Peyer's patch (tissue), 4 donors: Measurements from ENCODE around the gene LEUTX.

Experiments used
- CTCF ChIP-seq, 6 experiments: fragments of 450-650 bp in 4 of 6; fragments of 200-600 bp in 2 of 6; sonication (generic) in 1 of 6; IDR thresholded peaks; one replicate each; pipeline ENCODE4 v1.5.1; 2017 to 2019; ENCODE audit warnings: antibody characterized with exemption in 6 of 6, mild to moderate bottlenecking in 3 of 6, moderate library complexity in 1 of 6
- POLR2A ChIP-seq, 2 donors: fragments of 450-650 bp; IDR thresholded peaks; one replicate each; pipeline ENCODE4 v1.5.1; 2017; ENCODE audit warnings: antibody characterized with exemption in 2 of 2, mild to moderate bottlenecking in 2 of 2, moderate library complexity in 2 of 2

GRCh38 chr19:39754544-39754943, 24.1 kb upstream of the LEUTX start:
- no peak for TF ChIP-seq POLR2A (IDR thresholded peaks at IDR 0.05)
- no peak for TF ChIP-seq CTCF (IDR thresholded peaks at IDR 0.05)
